Measurements from ENCODE around the gene HNRNPA2B1.
"Not testable (repeated sequence)": the region's sequence is repeated elsewhere in the genome, so short reads cannot be mapped to it uniquely, and the experiment has no call there.

HNRNPA2B1 gene

DNA sequence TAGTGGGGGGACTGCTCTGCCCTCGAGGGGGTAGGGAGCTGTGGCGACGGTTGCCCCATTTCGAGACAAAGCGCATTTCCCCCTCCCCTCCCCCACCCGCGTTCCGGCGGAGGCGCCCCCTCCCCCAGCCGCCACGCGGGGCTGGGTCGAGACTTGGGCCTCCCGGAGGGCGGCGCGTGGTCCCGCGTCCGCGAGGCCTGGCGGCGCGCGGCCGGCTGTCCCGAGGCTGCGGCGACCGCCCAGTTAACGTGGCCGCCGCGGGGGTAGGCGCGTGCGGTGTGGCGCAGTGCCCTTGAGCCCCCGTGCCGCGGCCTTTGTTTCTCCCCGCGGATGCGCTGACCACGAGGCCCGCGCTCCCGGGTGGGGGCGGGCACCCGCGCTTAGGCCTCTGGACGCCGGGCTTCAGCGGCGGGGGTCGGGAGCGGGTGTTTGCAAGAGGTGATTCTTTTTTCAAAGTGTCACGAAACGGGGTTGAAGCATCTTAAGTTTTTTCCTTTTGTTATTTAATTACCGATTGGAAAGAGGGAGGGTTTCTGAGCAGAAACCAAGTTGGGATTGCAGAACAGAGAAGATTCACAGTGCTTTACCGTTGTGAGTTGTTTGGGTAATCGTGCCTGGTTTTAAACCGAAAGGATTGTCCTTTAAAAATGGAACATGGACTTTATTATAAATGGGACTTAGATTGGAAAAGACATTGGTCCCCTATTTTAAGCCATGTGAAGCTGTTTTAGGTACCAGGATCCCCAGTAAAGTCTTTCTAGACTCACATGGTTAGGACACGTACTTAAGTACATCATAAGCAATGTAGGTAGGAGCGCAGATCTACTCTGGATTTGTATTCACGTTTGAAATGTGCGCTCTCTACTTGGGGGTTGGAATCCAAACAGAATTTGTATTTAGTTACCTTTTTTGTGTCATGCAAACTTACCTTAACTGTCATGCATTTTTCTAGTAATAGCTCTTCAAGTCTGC is 1.8 kb upstream of the HNRNPA2B1 start:
- Mint-ChIP-seq H3K4me3 (peak overlapping the region; percentile 100), H3K9me3 (no peaks in the 10 kb centered on the region), H3K27me3 (peaks cover 3% of the 10 kb centered on the region), H3K4me1 (ENCODE audit: low read depth) (peaks cover 58% of the 10 kb centered on the region), H3K27ac (peak overlapping the region; percentile 95), H3K36me3 (ENCODE audit: low read depth) (peaks cover 86% of the 10 kb centered on the region)

GRCh38 chr7:26201247-26202018 is 887 bp upstream of the HNRNPA2B1 start, which contains the start of gene CBX3:
CBX3 (plus strand) TSS chr7:26201745; CDS start chr7:26202999, 1,254 bp downstream.
- peak within 1 kb of the TSS; percentile 100 for H3K4me3 Mint-ChIP-seq
- peaks cover 3% of the 10 kb centered on the region for H3K27me3 Mint-ChIP-seq
- peaks cover 58% of the 10 kb centered on the region for H3K4me1 Mint-ChIP-seq (ENCODE audit: low read depth)
- peak within 1 kb of the TSS; percentile 99 for H3K27ac Mint-ChIP-seq
- peaks cover 86% of the 10 kb centered on the region for H3K36me3 Mint-ChIP-seq (ENCODE audit: low read depth)
- H3K9me3 Mint-ChIP-seq: no peaks in the 10 kb centered on the region

GRCh38 chr7:26200038-26200443 is 505 bp downstream of the HNRNPA2B1 start:
- H3K36me3 Mint-ChIP-seq (ENCODE audit: low read depth): peaks cover 86% of the 10 kb centered on the region
- peaks cover 58% of the 10 kb centered on the region for H3K4me1 Mint-ChIP-seq (ENCODE audit: low read depth)
- H3K27ac Mint-ChIP-seq: peak overlapping the region; percentile 99
- no peaks in the 10 kb centered on the region for H3K9me3 Mint-ChIP-seq
- H3K4me3 Mint-ChIP-seq: peak overlapping the region; percentile 100
- peaks cover 3% of the 10 kb centered on the region for H3K27me3 Mint-ChIP-seq

DNA sequence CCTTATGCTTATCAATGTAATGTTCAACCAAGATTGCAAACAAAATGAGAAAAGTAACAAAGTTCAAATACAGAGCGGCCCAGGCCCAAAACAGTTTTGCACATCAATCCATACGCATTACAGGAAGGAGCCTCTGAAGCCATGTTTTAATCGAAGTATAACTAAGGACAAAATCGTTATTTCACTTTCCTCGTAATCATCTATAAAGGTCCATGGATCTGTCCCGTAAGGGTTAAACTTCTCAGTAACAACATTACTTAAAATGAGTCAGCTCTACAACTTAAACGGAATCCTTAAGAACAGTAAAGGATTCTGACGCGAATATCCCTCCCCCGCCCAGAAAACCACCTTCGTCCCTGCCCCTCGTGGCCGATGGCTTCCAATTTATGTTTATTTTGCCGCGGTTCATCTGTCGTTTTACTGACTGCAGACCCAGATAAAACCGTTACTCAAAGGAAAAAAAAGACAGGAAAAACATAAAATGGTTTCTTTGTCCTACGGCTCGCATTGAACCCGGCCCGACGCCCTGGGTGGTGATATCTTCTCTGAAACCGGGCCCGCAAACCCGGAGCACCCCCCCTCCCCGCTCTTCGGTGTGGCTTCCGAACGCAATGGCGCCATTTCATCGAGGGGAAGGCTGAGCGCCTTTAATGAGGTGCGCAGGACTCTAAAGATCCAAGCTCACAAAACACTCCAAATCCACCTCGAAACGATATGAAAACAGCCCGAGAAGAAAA is 1.1 kb downstream of the HNRNPA2B1 start:
- H3K36me3 Mint-ChIP-seq (ENCODE audit: low read depth): peaks cover 85% of the 10 kb centered on the region
- H3K27me3 Mint-ChIP-seq: peaks cover 3% of the 10 kb centered on the region
- peak overlapping the region; percentile 99 for H3K27ac Mint-ChIP-seq
- H3K9me3 Mint-ChIP-seq: no peaks in the 10 kb centered on the region
- H3K4me3 Mint-ChIP-seq: peak overlapping the region; percentile 100
- H3K4me1 Mint-ChIP-seq (ENCODE audit: low read depth): peaks cover 57% of the 10 kb centered on the region

GRCh38 chr7:26198781-26199169 is 1.8 kb downstream of the HNRNPA2B1 start:
- Mint-ChIP-seq H3K4me1 (ENCODE audit: low read depth) (peaks cover 57% of the 10 kb centered on the region), H3K4me3 (peak overlapping the region; percentile 100), H3K27ac (peak overlapping the region; percentile 99), H3K9me3 (no peaks in the 10 kb centered on the region), H3K27me3 (peaks cover 3% of the 10 kb centered on the region), H3K36me3 (ENCODE audit: low read depth) (peaks cover 85% of the 10 kb centered on the region)

GRCh38 chr7:26198133-26198780 is 2.3 kb downstream of the HNRNPA2B1 start:
- Mint-ChIP-seq H3K36me3 (ENCODE audit: low read depth) (peaks cover 85% of the 10 kb centered on the region), H3K4me1 (ENCODE audit: low read depth) (peaks cover 57% of the 10 kb centered on the region), H3K27me3 (peaks cover 3% of the 10 kb centered on the region), H3K27ac (peak overlapping the region; percentile 99), H3K9me3 (no peaks in the 10 kb centered on the region), H3K4me3 (peak overlapping the region; percentile 100)

- Mint-ChIP-seq H3K9me3 (no peaks in the 10 kb centered on the region), H3K4me3 (peak overlapping the region; percentile 100), H3K27me3 (peaks cover 3% of the 10 kb centered on the region), H3K27ac (peak overlapping the region; percentile 99), H3K36me3 (ENCODE audit: low read depth) (peaks cover 85% of the 10 kb centered on the region), H3K4me1 (ENCODE audit: low read depth) (peaks cover 64% of the 10 kb centered on the region)
Observed at GRCh38 chr7:26197153-26198115, 3.1 kb downstream of the HNRNPA2B1 start.

DNA sequence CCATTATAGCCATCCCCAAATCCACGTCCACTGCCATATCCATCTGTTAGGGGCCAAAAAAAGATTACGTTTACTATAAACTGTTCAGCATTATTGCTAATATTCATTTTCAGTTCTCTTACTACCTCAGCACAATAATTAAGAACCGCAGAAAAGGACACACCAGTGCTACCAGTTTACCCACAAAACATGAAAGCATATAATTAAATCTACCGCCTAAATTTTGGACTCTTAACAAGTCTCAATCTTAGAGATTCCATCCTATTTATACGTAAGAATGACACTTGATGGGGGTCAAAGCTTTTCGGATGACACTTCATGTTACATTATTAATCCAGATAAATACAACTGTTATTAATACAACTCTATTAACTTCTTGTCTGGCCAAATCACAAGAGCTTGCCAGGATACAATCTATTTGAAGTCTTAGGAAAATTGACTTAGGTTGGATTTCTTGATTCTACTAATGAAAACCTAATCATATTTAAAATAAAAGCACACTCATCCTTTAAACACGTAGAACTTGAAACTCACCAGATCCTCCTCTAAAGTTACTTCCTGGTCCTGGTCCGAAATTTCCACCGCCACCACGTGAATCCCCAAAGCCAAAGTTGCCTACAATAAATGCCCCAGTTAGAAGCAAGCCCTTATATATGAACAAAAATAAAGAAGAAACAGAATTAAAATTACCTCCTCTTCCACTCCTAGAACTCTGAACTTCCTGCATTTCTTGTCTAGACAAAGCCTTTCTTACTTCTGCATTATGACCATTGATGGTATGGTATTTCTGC is 4.5 kb downstream of the HNRNPA2B1 start:
- Mint-ChIP-seq H3K36me3 (ENCODE audit: low read depth) (peaks cover 95% of the 10 kb centered on the region), H3K27ac (peak overlapping the region; percentile 99), H3K27me3 (peaks cover 3% of the 10 kb centered on the region), H3K4me3 (peak overlapping the region; percentile 100), H3K9me3 (no peaks in the 10 kb centered on the region), H3K4me1 (ENCODE audit: low read depth) (peaks cover 77% of the 10 kb centered on the region)

GRCh38 chr7:26195182-26195581 is 5.4 kb downstream of the HNRNPA2B1 start:
- no peaks in the 10 kb centered on the region for H3K27me3 Mint-ChIP-seq
- H3K27ac Mint-ChIP-seq: peak overlapping the region; percentile 99
- peaks cover 77% of the 10 kb centered on the region for H3K4me1 Mint-ChIP-seq (ENCODE audit: low read depth)
- no peaks in the 10 kb centered on the region for H3K9me3 Mint-ChIP-seq
- peaks cover 99% of the 10 kb centered on the region for H3K36me3 Mint-ChIP-seq (ENCODE audit: low read depth)
- peak overlapping the region; percentile 100 for H3K4me3 Mint-ChIP-seq

GRCh38 chr7:26194764-26195163 is 5.8 kb downstream of the HNRNPA2B1 start:
- H3K36me3 Mint-ChIP-seq (ENCODE audit: low read depth): peaks cover 99% of the 10 kb centered on the region
- H3K27me3 Mint-ChIP-seq, H3K9me3 Mint-ChIP-seq: not testable (repeated sequence)
- H3K4me1 Mint-ChIP-seq (ENCODE audit: low read depth): peaks cover 81% of the 10 kb centered on the region
- H3K27ac Mint-ChIP-seq: peak overlapping the region; percentile 90
- peak overlapping the region; percentile 100 for H3K4me3 Mint-ChIP-seq

DNA sequence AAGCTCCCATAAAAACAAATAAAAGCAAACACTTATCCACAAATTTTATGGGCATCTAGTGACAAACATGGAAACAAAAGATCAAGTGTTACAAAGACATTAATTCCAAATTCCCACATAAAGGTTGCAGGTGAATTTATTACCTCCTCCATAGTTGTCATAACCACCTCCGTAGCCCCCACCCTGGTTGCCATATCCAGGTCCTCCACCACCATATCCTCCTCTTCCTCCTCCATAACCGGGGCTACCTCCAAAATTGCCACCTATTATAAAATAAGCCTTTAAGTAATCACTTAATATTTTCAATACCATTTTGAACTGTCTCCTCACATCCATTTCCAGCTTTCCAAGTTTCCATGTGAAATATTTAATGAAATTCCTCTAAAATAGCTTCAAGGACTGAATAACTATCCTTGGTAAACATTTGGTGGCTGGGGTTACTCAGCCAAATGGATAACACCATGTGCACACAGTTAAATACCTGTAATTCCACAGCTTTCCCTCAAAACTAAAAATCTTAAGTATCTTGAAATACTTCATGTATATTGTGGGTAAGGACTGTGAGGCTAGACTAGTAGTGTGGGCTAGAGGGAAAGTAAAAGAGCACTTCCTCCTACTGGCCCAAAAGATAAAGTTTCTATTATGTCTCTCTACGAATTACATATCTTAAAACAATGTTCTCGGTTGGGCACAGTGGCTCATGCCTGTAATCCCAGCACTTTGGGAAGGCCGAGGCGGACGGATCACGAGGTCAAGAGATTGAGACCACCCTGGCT is 6.9 kb downstream of the HNRNPA2B1 start:
- H3K36me3 Mint-ChIP-seq (ENCODE audit: low read depth): peaks cover 99% of the 10 kb centered on the region
- peak overlapping the region; percentile 90 for H3K27ac Mint-ChIP-seq
- H3K9me3 Mint-ChIP-seq: no peaks in the 10 kb centered on the region
- peaks cover 93% of the 10 kb centered on the region for H3K4me1 Mint-ChIP-seq (ENCODE audit: low read depth)
- peak overlapping the region; percentile 100 for H3K4me3 Mint-ChIP-seq
- H3K27me3 Mint-ChIP-seq: no peaks in the 10 kb centered on the region

DNA sequence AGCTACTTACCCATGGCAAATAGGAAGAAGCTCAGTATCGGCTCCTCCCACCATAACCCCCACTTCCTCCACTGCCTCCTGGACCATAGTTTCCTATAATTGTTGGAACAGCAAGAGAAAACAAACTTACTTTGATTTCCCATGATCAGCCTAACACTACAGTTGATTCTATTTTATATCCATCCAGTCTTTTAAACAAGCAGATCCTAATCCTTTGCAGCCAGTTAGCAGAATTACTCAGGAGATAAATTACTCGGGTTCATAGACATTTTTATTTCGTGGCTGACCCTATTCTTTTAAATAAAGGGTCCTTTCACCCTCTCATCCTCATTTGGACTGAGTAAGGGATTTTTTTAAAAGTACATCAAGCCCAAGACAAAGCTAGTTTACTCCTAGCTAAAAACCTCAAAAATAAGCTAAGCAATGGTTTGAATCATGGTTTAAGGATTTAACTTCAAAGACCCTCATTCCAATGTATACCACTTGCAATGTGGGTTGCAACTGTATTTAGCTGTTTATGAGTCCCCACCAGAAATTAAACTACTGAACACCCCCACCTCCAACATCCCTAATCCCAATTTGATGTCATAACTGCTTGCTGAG is 8.0 kb downstream of the HNRNPA2B1 start:
- H3K27me3 Mint-ChIP-seq: no peaks in the 10 kb centered on the region
- H3K9me3 Mint-ChIP-seq: no peaks in the 10 kb centered on the region
- H3K36me3 Mint-ChIP-seq (ENCODE audit: low read depth): peaks cover 99% of the 10 kb centered on the region
- H3K27ac Mint-ChIP-seq: peak overlapping the region; percentile 90
- H3K4me1 Mint-ChIP-seq (ENCODE audit: low read depth): peaks cover 98% of the 10 kb centered on the region
- H3K4me3 Mint-ChIP-seq: peak overlapping the region; percentile 100
